Activated CD4-positive, alpha-beta T cell treated with anti-CD3 and anti-CD28 coated beads for 1 hour (primary cell): ENCODE data around the gene TLR2.

ENCODE experiments used
- DNase-seq: peaks from one replicate; pipeline ENCODE4 v3.0.0-alpha.2; 2020

Gene TLR2

GRCh38 chr4:153684182-153684970 lies at the start of gene TLR2:
Gene TLR2 (plus strand): TSS chr4:153684280. CDS start chr4:153702908, 18,628 bp downstream.
- peak; percentile 55 for DNase-seq

GRCh38 chr4:153634738-153635353 lies 49.2 kb upstream of the TLR2 start:
- no peak for DNase-seq

GRCh38 chr4:153635846-153636245 lies 48.2 kb upstream of the TLR2 start:
- DNase-seq = no peak

GRCh38 chr4:153637201-153637600 lies 46.9 kb upstream of the TLR2 start:
- DNase-seq = no peak

GRCh38 chr4:153638011-153638410 lies 46.1 kb upstream of the TLR2 start:
- no peak for DNase-seq

- no peak for DNase-seq
Observed at GRCh38 chr4:153638999-153639398, 45.1 kb upstream of the TLR2 start.

GRCh38 chr4:153639833-153640802 lies 44.0 kb upstream of the TLR2 start:
- no peak for DNase-seq

- no peak for DNase-seq
Observed at GRCh38 chr4:153641532-153641931, 42.5 kb upstream of the TLR2 start.

- no peak for DNase-seq
Observed at GRCh38 chr4:153643406-153644383, 40.4 kb upstream of the TLR2 start.

- no peak for DNase-seq
Observed at GRCh38 chr4:153645183-153645582, 38.9 kb upstream of the TLR2 start.

- no peak for DNase-seq
Observed at GRCh38 chr4:153646261-153646660, 37.8 kb upstream of the TLR2 start.

- DNase-seq = no peak
Observed at GRCh38 chr4:153646978-153647377, 37.1 kb upstream of the TLR2 start.

GRCh38 chr4:153647975-153648374 lies 36.1 kb upstream of the TLR2 start:
- DNase-seq = no peak

- no peak for DNase-seq
Observed at GRCh38 chr4:153649572-153649991, 34.5 kb upstream of the TLR2 start.

- DNase-seq = no peak
Observed at GRCh38 chr4:153651116-153651515, 33.0 kb upstream of the TLR2 start.

- DNase-seq = peak; percentile 29
Observed at GRCh38 chr4:153651587-153651986, 32.5 kb upstream of the TLR2 start.

- DNase-seq = no peak
Observed at GRCh38 chr4:153652051-153652784, 31.9 kb upstream of the TLR2 start.

- no peak for DNase-seq
Observed at GRCh38 chr4:153655002-153655541, 29.0 kb upstream of the TLR2 start.

GRCh38 chr4:153655928-153656327 lies 28.2 kb upstream of the TLR2 start:
- no peak for DNase-seq

- DNase-seq = no peak
Observed at GRCh38 chr4:153661215-153661822, 22.8 kb upstream of the TLR2 start.

GRCh38 chr4:153661908-153662307 lies 22.2 kb upstream of the TLR2 start:
- DNase-seq = no peak
